ENCODE data around the gene FBXO28.

The FBXO28 gene

DNA sequence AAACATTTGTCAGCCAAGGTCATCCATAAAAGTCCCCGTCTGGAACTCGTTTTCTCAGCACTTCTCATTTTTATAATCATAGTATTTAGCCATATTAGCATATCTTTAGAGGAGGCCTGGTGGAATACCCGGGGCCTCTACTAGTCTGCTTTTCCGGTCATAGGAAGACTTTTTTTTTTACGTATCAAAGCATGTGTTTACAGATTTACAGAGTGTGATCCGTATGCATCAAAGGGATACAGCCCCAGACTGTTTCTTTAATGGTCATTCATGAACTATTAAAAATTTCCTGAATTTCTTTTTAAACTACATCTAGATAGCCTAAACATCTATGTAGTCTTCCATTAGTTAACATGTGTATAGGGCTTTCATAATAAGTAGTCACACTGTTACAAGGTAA, 45.6 kb downstream of the FBXO28 start:
- Mint-ChIP-seq H3K9me3 (no peaks in the 10 kb centered on the region), H3K36me3 (ENCODE audit: low read depth) (peaks cover 30% of the 10 kb centered on the region), H3K27me3 (no peaks in the 10 kb centered on the region), H3K4me3 (no peak overlapping the region), H3K4me1 (ENCODE audit: low read depth) (no peaks in the 10 kb centered on the region), H3K27ac (no peak overlapping the region)

DNA sequence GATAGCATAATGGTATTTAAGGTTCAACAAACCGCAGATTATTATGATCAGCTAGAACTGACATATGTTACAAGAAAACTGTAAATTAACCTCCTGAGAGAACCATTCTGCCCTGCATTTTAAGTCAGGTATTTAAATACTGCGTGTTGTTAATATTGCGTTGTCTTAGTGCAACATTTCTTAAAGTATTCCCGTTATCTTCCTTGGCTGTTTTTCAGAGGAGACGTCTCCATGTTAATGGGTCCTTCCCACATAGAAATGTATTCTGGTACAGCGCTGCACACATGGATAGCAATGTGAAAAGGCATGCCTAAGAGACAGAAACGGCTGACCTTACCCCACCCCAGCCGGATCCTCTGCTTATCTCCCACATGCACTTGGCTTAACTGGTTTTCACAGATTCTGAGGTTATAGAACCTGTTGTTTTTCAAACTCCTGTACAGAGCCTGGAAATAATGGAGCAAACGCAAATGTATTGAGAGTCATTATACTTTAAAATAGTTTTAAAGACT, 46.3 kb downstream of the FBXO28 start:
- H3K36me3 Mint-ChIP-seq (ENCODE audit: low read depth) = peaks cover 30% of the 10 kb centered on the region
- H3K9me3 Mint-ChIP-seq = no peaks in the 10 kb centered on the region
- no peak overlapping the region for H3K4me3 Mint-ChIP-seq
- H3K4me1 Mint-ChIP-seq (ENCODE audit: low read depth) = no peaks in the 10 kb centered on the region
- H3K27me3 Mint-ChIP-seq = no peaks in the 10 kb centered on the region
- no peak overlapping the region for H3K27ac Mint-ChIP-seq

DNA sequence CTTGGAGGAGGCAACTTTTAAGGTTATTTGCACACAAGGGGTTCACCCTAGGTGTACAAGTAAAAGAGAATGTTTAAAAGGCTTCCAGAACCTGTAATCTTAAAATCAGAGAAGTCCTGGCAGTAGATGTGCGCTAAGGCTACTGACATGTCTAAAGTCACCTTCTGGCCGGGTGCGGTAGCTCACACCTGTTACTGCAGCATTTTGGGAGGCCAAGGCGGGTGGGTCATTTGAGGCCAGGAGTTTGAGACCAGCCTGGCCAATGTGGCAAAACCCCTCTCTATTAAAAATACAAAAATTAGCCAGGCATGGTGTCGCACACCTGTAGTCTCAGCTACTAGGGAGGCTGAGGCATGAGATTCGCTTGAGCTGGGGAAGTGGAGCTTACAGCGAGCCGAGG, 48.9 kb downstream of the FBXO28 start:
- H3K9me3 Mint-ChIP-seq = no peaks in the 10 kb centered on the region
- no peak overlapping the region for H3K4me3 Mint-ChIP-seq
- no peaks in the 10 kb centered on the region for H3K27me3 Mint-ChIP-seq
- H3K36me3 Mint-ChIP-seq (ENCODE audit: low read depth) = peaks cover 15% of the 10 kb centered on the region
- no peaks in the 10 kb centered on the region for H3K4me1 Mint-ChIP-seq (ENCODE audit: low read depth)
- no peak overlapping the region for H3K27ac Mint-ChIP-seq

DNA sequence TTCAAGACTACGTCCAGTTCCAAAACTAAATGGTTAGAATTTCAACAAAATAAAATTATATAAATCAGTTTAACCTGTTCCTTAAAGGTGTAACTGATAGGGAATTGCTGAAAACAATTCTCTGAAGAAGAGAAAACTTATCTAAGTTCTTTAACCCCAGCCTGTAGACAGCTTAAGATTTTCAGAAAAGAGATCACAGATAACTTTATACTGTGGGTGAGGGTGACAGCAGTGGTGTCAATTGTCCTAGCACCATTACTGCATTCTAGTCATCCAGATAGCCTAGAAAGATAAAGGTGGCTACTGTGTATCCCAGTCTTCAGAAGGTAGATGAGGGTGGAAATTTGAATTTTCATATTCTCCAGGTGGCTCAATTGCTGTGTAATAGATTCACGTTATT, 49.4 kb downstream of the FBXO28 start:
- Mint-ChIP-seq H3K9me3 (no peaks in the 10 kb centered on the region), H3K27me3 (no peaks in the 10 kb centered on the region), H3K4me1 (ENCODE audit: low read depth) (peaks cover under 1% of the 10 kb centered on the region), H3K27ac (no peak overlapping the region), H3K36me3 (ENCODE audit: low read depth) (peaks cover 10% of the 10 kb centered on the region), H3K4me3 (no peak overlapping the region)

DNA sequence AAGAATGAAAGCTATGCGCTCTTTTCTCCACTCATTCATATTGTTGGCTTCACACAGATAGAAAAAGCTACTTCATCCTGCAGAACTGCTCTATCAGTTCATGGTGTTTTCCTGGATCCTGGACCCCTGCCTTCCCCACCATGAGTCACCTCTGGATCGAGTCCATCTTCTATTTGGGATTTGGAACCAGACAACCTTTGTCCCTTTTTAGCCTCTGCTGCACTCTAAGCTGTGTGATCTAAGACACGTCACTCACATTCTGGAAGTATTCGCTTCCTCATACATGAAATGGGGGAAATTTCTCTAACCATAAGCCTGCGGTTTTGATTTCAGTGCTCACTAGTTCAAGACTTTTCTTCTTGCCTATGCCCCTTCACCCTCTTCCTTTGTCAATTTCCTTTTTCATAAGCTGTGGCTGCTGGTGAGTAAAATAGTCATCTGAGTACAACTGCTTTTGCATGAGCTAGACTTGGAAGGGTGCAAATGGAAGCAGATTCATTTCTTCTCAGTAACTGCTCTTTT, 55.0 kb downstream of the FBXO28 start:
- Mint-ChIP-seq H3K4me3 (peak overlapping the region; percentile 73), H3K27me3 (no peaks in the 10 kb centered on the region), H3K9me3 (peaks cover 9% of the 10 kb centered on the region), H3K4me1 (ENCODE audit: low read depth) (peaks cover 34% of the 10 kb centered on the region), H3K27ac (peak overlapping the region; percentile 76), H3K36me3 (ENCODE audit: low read depth) (peaks cover 4% of the 10 kb centered on the region)

DNA sequence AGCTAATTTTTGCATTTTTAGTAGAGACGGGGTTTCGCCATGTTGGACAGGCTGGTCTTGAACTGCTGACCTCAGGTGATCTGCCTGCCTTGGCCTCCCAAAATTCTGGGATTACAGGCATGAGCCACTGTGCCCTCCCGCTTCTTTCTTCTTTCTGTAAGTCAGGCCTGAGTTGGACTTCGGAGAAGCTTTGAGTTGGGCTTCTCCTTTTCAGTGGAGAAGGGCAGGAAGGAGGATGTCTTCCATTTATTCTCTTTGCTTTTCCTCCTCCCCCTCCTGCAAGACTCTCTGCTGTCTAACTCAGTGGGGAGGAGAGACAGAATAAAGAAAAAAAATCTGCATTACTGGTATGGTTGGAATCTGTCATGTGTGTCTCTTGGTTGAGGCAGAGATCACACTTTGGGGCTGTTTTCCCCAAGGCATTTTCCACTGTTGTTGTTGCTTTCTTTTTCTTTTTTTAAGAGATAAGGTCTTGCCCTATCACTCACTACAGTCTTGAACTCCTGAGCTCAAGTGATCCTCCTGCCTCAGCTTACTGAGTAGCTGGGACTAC, 55.9 kb downstream of the FBXO28 start:
- Mint-ChIP-seq H3K27ac (no peak overlapping the region), H3K4me3 (peak overlapping the region; percentile 24), H3K4me1 (ENCODE audit: low read depth) (peaks cover 34% of the 10 kb centered on the region)

DNA sequence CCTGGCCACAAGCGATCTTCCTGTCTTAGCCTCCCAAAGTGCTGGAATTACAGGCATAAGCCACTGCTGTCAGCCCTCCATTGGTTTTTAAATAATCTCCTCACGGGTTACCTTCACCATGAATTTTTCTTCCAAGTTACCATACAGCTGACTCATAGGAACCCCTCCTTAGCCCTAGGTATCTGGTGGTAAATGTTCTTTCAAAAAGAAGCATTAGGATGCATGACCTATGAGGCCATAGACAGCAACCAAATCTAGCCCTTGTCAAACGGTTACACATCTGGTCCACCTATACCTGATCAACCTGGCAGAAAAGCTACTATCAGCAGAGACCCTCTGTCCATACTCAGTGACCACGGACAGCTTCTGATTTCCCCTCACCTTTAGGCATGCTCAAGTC, 56.4 kb downstream of the FBXO28 start:
- Mint-ChIP-seq H3K4me1 (ENCODE audit: low read depth) (peaks cover 35% of the 10 kb centered on the region), H3K9me3 (peaks cover 9% of the 10 kb centered on the region), H3K27me3 (no peaks in the 10 kb centered on the region), H3K27ac (no peak overlapping the region), H3K36me3 (ENCODE audit: low read depth) (peaks cover 4% of the 10 kb centered on the region), H3K4me3 (peak overlapping the region; percentile 24)

More for the DNA sequence above, 55.9 kb downstream of the FBXO28 start:
- Mint-ChIP-seq H3K9me3 (peaks cover 9% of the 10 kb centered on the region), H3K36me3 (ENCODE audit: low read depth) (peaks cover 4% of the 10 kb centered on the region), H3K27me3 (no peaks in the 10 kb centered on the region)

DNA sequence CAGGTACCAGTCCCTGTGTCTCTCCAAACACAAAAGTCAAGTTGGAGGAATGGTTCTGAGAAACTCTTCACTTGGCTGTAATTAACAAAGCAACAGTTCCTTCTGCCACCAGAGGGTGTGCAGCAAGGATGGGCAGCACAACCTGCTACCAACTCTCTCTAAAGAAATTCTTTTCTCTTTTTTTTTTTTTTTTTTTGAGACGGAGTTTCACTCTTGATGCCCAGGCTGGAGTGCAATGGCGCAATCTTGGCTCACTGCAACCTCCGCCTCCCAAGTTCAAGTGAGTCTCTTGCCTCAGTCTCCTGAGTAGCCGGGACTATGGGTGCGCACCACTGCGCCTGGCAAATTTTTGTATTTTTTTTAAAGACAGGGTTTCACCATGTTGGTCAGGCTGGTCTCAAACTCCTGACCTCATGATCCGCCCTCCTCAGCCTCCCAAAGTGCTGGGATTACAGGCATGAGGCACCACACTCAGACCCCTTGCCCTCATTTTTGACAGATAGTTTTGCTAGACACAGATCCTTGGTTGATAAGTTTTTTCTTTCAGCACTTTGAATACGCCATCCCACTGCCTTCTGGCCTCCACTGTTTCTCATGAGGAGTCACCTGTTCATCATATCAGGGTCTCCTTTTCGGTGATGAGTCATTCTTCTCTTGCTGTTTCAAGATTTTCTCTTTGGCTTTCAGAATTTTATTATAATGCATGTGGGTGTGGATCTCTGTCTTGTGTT, 57.0 kb downstream of the FBXO28 start:
- H3K4me1 Mint-ChIP-seq (ENCODE audit: low read depth) = peaks cover 37% of the 10 kb centered on the region
- peaks cover 4% of the 10 kb centered on the region for H3K36me3 Mint-ChIP-seq (ENCODE audit: low read depth)
- H3K27ac Mint-ChIP-seq = no peak overlapping the region
- peaks cover 9% of the 10 kb centered on the region for H3K9me3 Mint-ChIP-seq
- no peaks in the 10 kb centered on the region for H3K27me3 Mint-ChIP-seq
- peak overlapping the region; percentile 24 for H3K4me3 Mint-ChIP-seq

DNA sequence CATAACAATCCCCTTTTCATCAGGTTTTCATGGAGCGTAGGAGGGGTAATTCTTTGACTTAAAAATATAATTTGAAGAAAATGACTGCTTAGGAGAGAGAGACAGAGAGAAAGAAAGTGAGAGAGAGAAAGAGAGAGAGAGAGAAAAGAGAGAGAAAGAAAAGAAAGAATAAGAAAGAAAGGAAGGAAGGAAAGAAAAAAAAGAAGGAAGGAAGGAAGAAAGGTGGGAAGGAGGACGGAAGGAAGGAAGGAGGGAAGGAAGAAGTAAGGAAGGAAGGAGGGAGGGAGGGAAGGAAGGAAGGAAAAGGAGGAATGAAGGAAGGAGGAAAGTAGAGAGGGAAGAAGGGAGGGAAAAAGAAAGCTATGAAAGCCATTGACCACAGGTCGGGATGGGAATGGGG, 58.3 kb downstream of the FBXO28 start:
- Mint-ChIP-seq H3K9me3 (peaks cover 9% of the 10 kb centered on the region), H3K4me3 (no peak overlapping the region), H3K36me3 (ENCODE audit: low read depth) (peaks cover 4% of the 10 kb centered on the region), H3K4me1 (ENCODE audit: low read depth) (peaks cover 37% of the 10 kb centered on the region), H3K27ac (no peak overlapping the region), H3K27me3 (no peaks in the 10 kb centered on the region)

DNA sequence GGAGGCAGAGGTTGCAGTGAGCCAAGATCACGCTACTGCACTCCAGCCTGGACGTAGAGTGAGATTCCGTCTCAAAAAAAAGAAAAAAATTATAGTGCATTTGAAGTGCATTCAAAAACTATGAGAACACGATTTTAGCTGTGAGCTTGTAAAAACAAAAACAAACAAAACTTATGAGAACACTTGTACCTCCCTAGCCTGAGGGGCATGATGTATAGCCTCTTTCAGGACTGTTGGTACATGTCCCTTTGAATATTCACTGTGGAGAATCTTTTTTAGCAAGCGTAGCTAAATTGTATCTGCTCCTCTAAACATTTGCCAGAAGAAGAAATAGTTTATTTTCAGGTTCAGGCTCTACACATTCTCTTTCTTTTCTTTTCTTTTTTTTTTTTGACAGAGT, 59.6 kb downstream of the FBXO28 start:
- Mint-ChIP-seq H3K36me3 (ENCODE audit: low read depth) (peaks cover 4% of the 10 kb centered on the region), H3K27ac (no peak overlapping the region), H3K27me3 (no peaks in the 10 kb centered on the region), H3K4me3 (no peak overlapping the region), H3K9me3 (peaks cover 9% of the 10 kb centered on the region), H3K4me1 (ENCODE audit: low read depth) (peaks cover 35% of the 10 kb centered on the region)

DNA sequence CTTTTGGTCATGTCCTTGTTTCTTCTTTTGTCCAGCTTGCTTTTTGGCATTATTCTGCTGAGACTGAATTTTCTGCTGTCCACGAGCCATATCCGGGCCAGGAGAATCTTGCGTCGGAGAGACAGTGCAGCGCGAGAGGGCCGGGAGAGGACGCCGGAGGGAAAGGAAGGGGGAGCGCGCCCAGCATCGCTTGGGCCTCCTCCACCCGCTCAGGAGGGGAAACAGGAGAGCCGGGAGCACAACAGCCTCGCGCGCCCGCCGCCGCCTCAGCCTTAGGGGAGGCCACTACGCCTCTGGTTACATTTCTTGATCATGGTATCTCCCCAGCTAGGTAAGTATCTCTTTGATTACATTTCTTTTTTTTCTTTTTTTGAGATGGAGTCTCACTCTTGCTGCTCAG, 61.7 kb downstream of the FBXO28 start:
- H3K4me3 Mint-ChIP-seq = peak overlapping the region; percentile 17
- H3K27me3 Mint-ChIP-seq = no peaks in the 10 kb centered on the region
- peaks cover 14% of the 10 kb centered on the region for H3K4me1 Mint-ChIP-seq (ENCODE audit: low read depth)
- peaks cover 4% of the 10 kb centered on the region for H3K9me3 Mint-ChIP-seq
- no peak overlapping the region for H3K27ac Mint-ChIP-seq
- H3K36me3 Mint-ChIP-seq (ENCODE audit: low read depth) = peaks cover 4% of the 10 kb centered on the region

DNA sequence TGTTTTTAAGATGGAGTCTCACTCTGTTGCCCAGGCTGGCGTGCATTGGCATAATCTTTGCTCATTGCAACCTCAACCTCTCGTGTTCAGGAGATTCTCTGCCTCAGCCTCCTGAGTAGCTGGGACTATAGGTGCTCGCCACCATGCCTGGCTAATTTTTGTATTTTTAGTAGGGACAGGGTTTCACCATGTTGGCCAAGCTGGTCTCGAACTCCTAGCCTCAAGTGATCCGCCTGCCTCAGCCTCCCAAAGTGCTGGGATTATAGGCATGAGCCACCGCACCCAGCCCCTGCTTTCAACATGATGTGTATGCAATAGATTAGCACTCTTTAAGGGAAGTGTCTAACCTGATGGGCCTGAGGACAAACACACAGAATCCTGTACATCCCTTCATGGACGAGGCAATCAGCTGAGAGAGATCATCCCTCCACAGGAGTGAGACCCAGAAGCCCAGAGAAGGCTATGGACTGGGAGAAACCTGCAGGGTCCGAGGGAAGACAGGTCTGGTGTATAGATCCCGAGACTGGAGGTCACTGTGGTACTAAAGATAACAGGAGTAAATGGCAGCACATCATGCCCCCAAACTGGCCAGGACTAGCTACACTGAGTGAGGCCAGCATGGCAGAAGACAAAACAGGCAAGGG, 63.6 kb downstream of the FBXO28 start:
- Mint-ChIP-seq H3K4me3 (no peak overlapping the region), H3K36me3 (ENCODE audit: low read depth) (no peaks in the 10 kb centered on the region), H3K9me3 (no peaks in the 10 kb centered on the region), H3K27ac (no peak overlapping the region), H3K27me3 (no peaks in the 10 kb centered on the region), H3K4me1 (ENCODE audit: low read depth) (peaks cover 13% of the 10 kb centered on the region)

DNA sequence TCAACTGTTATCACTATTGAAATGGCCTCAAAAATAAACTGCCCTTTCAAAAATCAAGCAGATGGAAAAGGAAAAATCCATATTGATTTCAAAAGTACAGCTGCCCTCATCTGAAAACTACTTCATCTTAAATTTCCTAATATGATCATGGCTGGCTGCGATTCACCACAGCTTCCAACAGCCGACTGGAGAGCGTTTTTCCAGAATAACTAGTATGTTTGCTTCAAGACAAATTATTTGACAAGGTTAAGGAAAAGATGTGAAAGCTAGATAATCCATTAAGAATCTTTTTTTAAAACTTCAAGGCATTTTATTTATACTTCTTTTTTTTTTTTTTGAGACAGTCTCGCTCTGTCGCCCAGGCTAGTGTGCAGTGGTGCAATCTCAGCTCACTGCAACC, 65.0 kb downstream of the FBXO28 start:
- Mint-ChIP-seq H3K36me3 (ENCODE audit: low read depth) (no peaks in the 10 kb centered on the region), H3K9me3 (no peaks in the 10 kb centered on the region), H3K4me1 (ENCODE audit: low read depth) (peaks cover 16% of the 10 kb centered on the region), H3K4me3 (no peak overlapping the region), H3K27ac (no peak overlapping the region), H3K27me3 (no peaks in the 10 kb centered on the region)

DNA sequence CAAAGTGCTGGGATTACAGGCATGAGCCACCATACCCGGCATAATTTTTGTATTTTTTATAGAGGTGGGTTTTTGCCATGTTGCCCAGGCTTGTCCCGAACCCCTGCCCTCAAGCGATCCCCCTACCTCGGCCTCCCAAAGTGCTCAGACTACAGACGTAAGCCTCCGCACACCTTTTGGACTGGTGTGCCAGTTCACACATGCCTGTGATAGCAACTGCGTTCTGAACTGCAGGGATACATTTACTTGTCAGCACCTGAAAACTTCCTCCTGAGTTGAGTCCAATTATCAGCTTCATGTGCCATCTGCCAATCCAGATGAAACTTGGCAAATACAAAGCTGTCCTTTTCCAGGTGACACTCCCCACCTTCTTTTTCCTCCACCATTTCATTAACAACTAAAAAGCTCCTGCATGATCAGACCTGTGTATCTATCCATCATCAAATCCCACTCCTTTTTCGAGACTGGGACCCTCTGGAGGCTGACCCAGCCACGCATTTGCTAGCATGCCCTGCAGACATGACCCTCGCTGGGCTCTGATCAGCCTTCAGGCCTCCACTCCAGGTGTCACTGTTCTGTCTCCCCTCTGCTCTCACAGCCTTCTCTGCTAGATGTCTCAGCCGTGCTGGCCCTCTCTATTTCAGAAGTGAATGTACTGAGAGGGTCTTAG, 67.0 kb downstream of the FBXO28 start:
- Mint-ChIP-seq H3K27ac (no peak overlapping the region), H3K9me3 (no peaks in the 10 kb centered on the region), H3K36me3 (ENCODE audit: low read depth) (peaks cover 16% of the 10 kb centered on the region), H3K4me3 (no peak overlapping the region), H3K4me1 (ENCODE audit: low read depth) (peaks cover 33% of the 10 kb centered on the region), H3K27me3 (no peaks in the 10 kb centered on the region)

DNA sequence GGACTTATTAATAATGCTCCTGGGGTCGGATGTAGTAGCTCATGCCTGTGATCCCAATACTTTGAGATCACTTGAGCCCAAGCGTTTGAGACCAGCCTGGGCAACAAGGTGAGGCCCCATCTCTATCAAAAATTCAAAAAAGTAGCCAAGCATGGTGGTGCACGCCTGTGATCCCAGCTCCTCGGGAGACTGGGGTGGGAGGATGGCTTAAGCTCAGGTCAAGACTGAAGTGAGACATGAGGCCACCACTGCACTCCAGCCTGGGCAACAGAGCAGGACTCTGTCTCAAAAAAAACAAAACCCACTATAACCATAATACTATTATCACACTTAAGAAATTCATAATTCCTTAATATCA, 67.5 kb downstream of the FBXO28 start:
- Mint-ChIP-seq H3K27ac (peak overlapping the region; percentile 96), H3K36me3 (ENCODE audit: low read depth) (peaks cover 21% of the 10 kb centered on the region), H3K9me3 (no peaks in the 10 kb centered on the region), H3K27me3 (no peaks in the 10 kb centered on the region), H3K4me3 (no peak overlapping the region), H3K4me1 (ENCODE audit: low read depth) (peaks cover 38% of the 10 kb centered on the region)
